H1 (cell line): Measurements from ENCODE around the gene NR3C1.

ENCODE experiments used
- CEBPB ChIP-seq: IDR thresholded peaks from 2 replicates; pipeline ENCODE4 v1.6.1; 2012; ENCODE audit warnings: low read depth, low read length
- CTCF ChIP-seq, 3 experiments: IDR thresholded peaks; 1 replicate in 2 of 3; 2 replicates in 1 of 3; pipeline versions ENCODE4 v1.5.1 to v1.6.1; 2011; ENCODE audit warnings: low read length in 3 of 3, mild to moderate bottlenecking in 3 of 3, inconsistent platforms in 2 of 3, low read depth in 1 of 3, moderate library complexity in 1 of 3; ENCODE audit not compliant: insufficient read depth in 1 of 3; ENCODE audit errors: control extremely low read depth in 1 of 3
- EGR1 ChIP-seq: IDR thresholded peaks from 2 replicates; pipeline ENCODE4 v1.6.1; 2011; ENCODE audit warnings: low read depth, low read length, borderline replicate concordance
- GABPA ChIP-seq: IDR thresholded peaks from 2 replicates; pipeline ENCODE4 v1.6.1; 2011; ENCODE audit warnings: mild to moderate bottlenecking, low read length, moderate library complexity, borderline replicate concordance; ENCODE audit not compliant: insufficient read depth
- GTF2F1 ChIP-seq: IDR thresholded peaks from 2 replicates; pipeline ENCODE4 v1.6.1; 2012; ENCODE audit warnings: low read depth, low read length, improper control_type of control experiment, borderline replicate concordance
- JUND ChIP-seq: IDR thresholded peaks from 2 replicates; pipeline ENCODE4 v1.6.1; 2011; ENCODE audit warnings: mild to moderate bottlenecking, improper control_type of control experiment, low read length
- KDM1A ChIP-seq: fragments of 200-600, 300-600 bp; sonication (generic); IDR thresholded peaks from 2 replicates; pipeline ENCODE4 v1.7.1; 2016; ENCODE audit warnings: mild to moderate bottlenecking, low read length, borderline replicate concordance
- KDM5A ChIP-seq: fragments of 200-600 bp; IDR thresholded peaks from 2 replicates; pipeline ENCODE4 v1.7.1; 2012; ENCODE audit warnings: mild to moderate bottlenecking, low read length, inconsistent platforms, mixed read lengths
- POLR2A ChIP-seq, 2 experiments: IDR thresholded peaks; 1 replicate in 1 of 2; 2 replicates in 1 of 2; pipeline ENCODE4 v1.6.1; 2011; ENCODE audit warnings: low read depth in 2 of 2, low read length in 2 of 2, mild to moderate bottlenecking in 2 of 2; ENCODE audit errors: control extremely low read depth in 1 of 2
- POLR2AphosphoS5 ChIP-seq: IDR thresholded peaks from 2 replicates; pipeline ENCODE4 v1.6.1; 2011; ENCODE audit warnings: low read depth, low read length
- SIN3A ChIP-seq, 2 experiments: IDR thresholded peaks in 1 of 2; conservative IDR thresholded peaks in 1 of 2; 2 replicates each; pipeline ENCODE4 v1.6.1; 2011 to 2012; ENCODE audit warnings: low read length in 2 of 2, improper control_type of control experiment in 1 of 2, low read depth in 1 of 2, mild to moderate bottlenecking in 1 of 2
- SP1 ChIP-seq: IDR thresholded peaks from 2 replicates; pipeline ENCODE4 v1.6.1; 2011; ENCODE audit warnings: low read depth, low read length
- TCF12 ChIP-seq: IDR thresholded peaks from 2 replicates; pipeline ENCODE4 v1.6.1; 2011; ENCODE audit warnings: low read depth, mild to moderate bottlenecking, low read length
- ZNF274 ChIP-seq: IDR thresholded peaks from 2 replicates; pipeline ENCODE4 v1.7.0; 2012; ENCODE audit warnings: low read length, borderline replicate concordance; ENCODE audit errors: extremely low read depth

- TF ChIP-seq CTCF (IDR thresholded peaks at IDR 0.05; ENCODE audit: control extremely low read depth in 1 of 3, insufficient read depth in 1 of 3, low read depth in 1 of 3, low read length in 3 of 3) (no peak), POLR2A (IDR thresholded peaks at IDR 0.05; ENCODE audit: control extremely low read depth in 1 of 2, low read depth in 2 of 2, low read length in 2 of 2) (no peak), GTF2F1 (no peak), KDM1A (no peak), JUND (no peak), TCF12 (no peak), EGR1 (no peak), GABPA (no peak), POLR2AphosphoS5 (no peak), CEBPB (no peak), SP1 (no peak), KDM5A (no peak), ZNF274 (no peak), SIN3A (conservative IDR thresholded peaks at IDR 0.05 in 1 of 2, IDR thresholded peaks at IDR 0.05 in 1 of 2; ENCODE audit: low read depth in 1 of 2, low read length in 2 of 2) (no peak)
Observed at GRCh38 chr5:143268388-143268787, 135.1 kb downstream of the NR3C1 start.
